ENCODE measurements around the gene FAT3. TPM values are rescaled to one million over a fixed set of nuclear protein-coding genes. Genes with fewer than 3 reads are reported as not detected.

Gene FAT3
- total RNA-seq, result 1 to 10 TPM in 1 of 6 donors, under 1 TPM in 5; 0.05 to 2.3 (median 0.18) TPM
- polyA plus RNA-seq, result under 1 TPM; 0.30 to 0.59 TPM

- FAIRE-seq (no peak), ATAC-seq (peak; percentile 24 to 69 (median 61)), DNase-seq (peak in 1 of 6 donors; percentile 60)
- Histone ChIP-seq H3K4me3 (peak within 1 kb of the TSS in 3 of 4 donors; percentile 7 to 32 (median 28)), H3K27ac (no peak within 1 kb of the TSS), H3K36me3 (no peaks in the 10 kb centered on the region), H3K4me1 (no peaks in the 10 kb centered on the region), H3K27me3 (peaks cover 0 to 17% (median 1%) of the 10 kb centered on the region in 4 donors), H3K9me3 (no peaks in the 10 kb centered on the region)
- TF ChIP-seq CTCF (IDR thresholded peaks at IDR 0.05), result no peak
- 0 to 1% methylated on average over 62 to 82 of the region's 82 CpGs for WGBS, 2 donors
- intact Hi-C loops (cut with DNase I), result no loop called here
Observed at GRCh38 chr11:92224407-92225124, at the start of gene FAT3. TSS of gene FAT3 (plus strand) at chr11:92224818. CDS start at chr11:92352113, 127,295 bp downstream.

GRCh38 chr11:92179017-92179670, 45.5 kb upstream of the FAT3 start:
- Histone ChIP-seq H3K9me3 (no peaks in the 10 kb centered on the region), H3K36me3 (no peaks in the 10 kb centered on the region), H3K27me3 (no peaks in the 10 kb centered on the region), H3K4me1 (no peaks in the 10 kb centered on the region), H3K4me3 (no peak overlapping the region), H3K27ac (no peak overlapping the region)
- intact Hi-C loops (cut with DNase I), result no loop called here
- FAIRE-seq (no peak), ATAC-seq (no peak), DNase-seq (no peak)
- TF ChIP-seq CTCF (IDR thresholded peaks at IDR 0.05), result no peak
- WGBS, 2 donors, result 45 to 56% methylated on average over 2 of the region's 2 CpGs

GRCh38 chr11:92180226-92180625, 44.4 kb upstream of the FAT3 start:
- H3K4me3 ChIP-seq, result no peak overlapping the region
- no peaks in the 10 kb centered on the region for H3K9me3 ChIP-seq
- H3K27ac ChIP-seq, result no peak overlapping the region
- FAIRE-seq (no peak), ATAC-seq (no peak), DNase-seq (no peak)
- no peaks in the 10 kb centered on the region for H3K36me3 ChIP-seq
- intact Hi-C loops (cut with DNase I), result no loop called here
- no peaks in the 10 kb centered on the region for H3K4me1 ChIP-seq
- H3K27me3 ChIP-seq, result no peaks in the 10 kb centered on the region
- no peak for TF ChIP-seq CTCF (IDR thresholded peaks at IDR 0.05)

GRCh38 chr11:92180664-92181251, 43.9 kb upstream of the FAT3 start:
- Histone ChIP-seq H3K4me1 (no peaks in the 10 kb centered on the region), H3K4me3 (no peak overlapping the region), H3K27me3 (no peaks in the 10 kb centered on the region), H3K27ac (no peak overlapping the region), H3K9me3 (no peaks in the 10 kb centered on the region), H3K36me3 (no peaks in the 10 kb centered on the region)
- WGBS, 2 donors, result 52 to 56% methylated on average over 5 of the region's 5 CpGs
- intact Hi-C loops (cut with DNase I), result no loop called here
- peak in 2 of 4 donors; percentile 52 to 58 for ATAC-seq
- FAIRE-seq, result no peak
- no peak for DNase-seq
- no peak for TF ChIP-seq CTCF (IDR thresholded peaks at IDR 0.05)

All from pancreas (tissue), 10 donors.